Activated CD8-positive, alpha-beta memory T cell treated with anti-CD3 and anti-CD28 coated beads, Interleukin-2, amount 50 U/mL, for 24 hours (primary cell): ENCODE measurements around the gene CBLB.
"Not testable (repeated sequence)": the region's sequence is repeated elsewhere in the genome, so short reads cannot be mapped to it uniquely, and the experiment has no call there.

ENCODE experiments used
- DNase-seq: peaks from one replicate; pipeline ENCODE4 v3.0.0-alpha.2; 2020; ENCODE audit errors: extremely low read depth

CBLB gene

GRCh38 chr3:105755121-105755886 is 113.5 kb downstream of the CBLB start:
- DNase-seq: no peak

GRCh38 chr3:105752791-105753415 is 115.9 kb downstream of the CBLB start:
- DNase-seq: no peak

DNA sequence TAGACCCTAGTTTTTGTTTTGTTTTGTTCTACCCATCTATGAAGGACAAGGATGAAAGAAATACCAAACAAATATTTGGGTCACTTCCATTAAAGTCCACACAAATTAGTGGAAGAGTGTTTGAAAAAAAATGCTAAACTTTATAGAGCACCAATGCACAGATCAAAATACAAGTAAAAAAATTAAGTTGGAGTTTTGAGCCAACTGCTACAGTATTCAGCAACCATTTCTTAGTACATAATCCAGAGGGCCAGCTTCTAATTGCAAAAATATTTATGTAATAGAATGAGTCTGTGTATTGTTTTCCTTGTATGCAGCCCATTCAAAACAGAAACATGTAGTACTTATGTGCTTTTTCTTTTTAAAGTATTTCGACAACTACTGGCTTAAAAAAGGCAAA is 121.1 kb downstream of the CBLB start:
- DNase-seq: no peak

- DNase-seq: no peak
Observed at GRCh38 chr3:105747060-105747541, 121.7 kb downstream of the CBLB start.

GRCh38 chr3:105746231-105746996 is 122.4 kb downstream of the CBLB start:
- no peak for DNase-seq

- DNase-seq: no peak
Observed at GRCh38 chr3:105745046-105745445, 123.8 kb downstream of the CBLB start.

DNA sequence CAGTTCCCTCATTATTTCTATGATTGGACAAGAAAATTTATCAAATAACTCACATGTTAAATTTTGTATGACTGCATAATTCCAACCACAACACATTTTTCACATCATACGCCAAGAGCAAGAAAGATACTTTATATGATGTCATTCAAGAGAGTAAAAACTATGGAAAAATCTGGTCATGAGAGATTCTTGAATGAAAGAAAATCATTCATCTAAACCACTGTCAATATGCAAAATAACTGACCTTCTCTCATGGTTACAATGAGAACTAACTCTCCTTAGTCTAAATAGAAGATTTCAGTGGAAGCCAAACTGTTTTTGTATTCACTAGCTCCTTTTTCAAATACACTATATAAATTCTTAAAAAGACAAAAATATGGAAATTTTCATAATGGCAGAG is 124.6 kb downstream of the CBLB start:
- no peak for DNase-seq

- no peak for DNase-seq
Observed at GRCh38 chr3:105733356-105733755, 135.5 kb downstream of the CBLB start.

DNA sequence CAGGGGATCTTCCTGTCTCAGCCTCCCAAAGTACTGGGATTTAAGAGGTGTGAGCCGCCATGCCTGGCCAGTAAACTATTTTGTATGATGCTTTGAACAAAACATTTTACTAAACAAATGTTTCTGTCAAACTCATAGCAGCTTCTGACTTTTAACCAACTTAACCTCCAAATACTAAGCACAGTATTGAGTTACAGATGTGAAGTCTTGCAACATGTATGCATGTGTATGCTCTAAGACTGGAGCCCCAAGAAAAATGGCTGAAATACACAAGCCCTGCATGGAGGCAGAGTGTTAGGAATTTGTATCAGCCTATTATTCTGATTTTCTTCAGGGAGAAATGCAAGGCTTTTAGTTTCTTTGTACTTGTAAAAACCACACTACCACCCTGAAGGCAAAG is 137.1 kb downstream of the CBLB start:
- no peak for DNase-seq

DNA sequence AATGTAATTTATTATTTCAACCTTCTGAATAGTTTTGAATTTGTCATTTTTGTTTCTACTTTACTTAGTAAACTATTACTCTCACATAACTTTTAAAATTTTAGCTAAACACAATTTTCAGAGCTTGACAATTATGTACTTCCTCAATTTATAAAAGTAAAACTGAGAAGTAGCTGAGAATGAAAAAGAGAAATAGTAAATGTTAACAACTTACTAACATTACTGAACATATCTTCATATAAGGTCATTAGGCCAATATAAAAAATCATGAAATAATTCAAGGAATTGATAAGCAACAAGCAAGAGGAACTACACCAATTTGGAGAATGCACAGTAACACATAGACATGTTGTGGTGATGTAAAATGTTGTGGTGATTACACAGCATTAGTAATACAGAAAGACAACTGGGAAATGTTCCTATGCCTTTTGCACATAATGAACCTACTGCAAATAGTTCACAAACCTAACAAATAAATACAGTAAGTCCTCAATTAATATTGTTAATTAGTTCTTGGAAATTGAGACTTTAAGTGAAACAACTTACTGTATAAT is 137.9 kb downstream of the CBLB start:
- DNase-seq: no peak

- no peak for DNase-seq
Observed at GRCh38 chr3:105729667-105730066, 139.1 kb downstream of the CBLB start.

DNA sequence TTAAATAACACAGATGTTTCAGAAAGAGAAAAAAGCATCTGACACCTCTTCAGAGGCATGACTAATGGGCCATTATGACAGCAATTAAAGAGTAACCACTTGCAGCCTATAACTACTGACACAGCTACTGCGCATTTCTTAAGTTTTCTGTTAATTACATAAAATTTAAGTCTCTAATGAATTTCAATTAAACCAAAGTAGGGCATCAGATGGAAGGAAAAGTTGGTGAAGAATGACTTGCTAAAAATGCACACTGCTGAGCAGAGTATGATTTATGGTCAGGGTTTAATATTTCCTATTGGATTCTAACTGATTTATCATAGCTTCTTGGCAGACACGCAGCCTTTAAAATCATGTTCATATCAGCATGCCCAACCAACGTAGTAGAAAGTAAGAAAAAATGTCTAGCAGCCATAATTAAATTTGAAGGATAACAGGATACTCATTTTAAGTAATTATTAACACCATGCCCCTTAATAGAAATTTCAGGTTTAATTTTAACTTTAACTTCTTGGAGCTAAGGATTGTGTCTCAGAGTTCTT is 140.0 kb downstream of the CBLB start:
- no peak for DNase-seq

GRCh38 chr3:105727036-105727435 is 141.8 kb downstream of the CBLB start:
- not testable (repeated sequence) for DNase-seq

GRCh38 chr3:105722943-105723556 is 145.8 kb downstream of the CBLB start:
- DNase-seq: no peak

DNA sequence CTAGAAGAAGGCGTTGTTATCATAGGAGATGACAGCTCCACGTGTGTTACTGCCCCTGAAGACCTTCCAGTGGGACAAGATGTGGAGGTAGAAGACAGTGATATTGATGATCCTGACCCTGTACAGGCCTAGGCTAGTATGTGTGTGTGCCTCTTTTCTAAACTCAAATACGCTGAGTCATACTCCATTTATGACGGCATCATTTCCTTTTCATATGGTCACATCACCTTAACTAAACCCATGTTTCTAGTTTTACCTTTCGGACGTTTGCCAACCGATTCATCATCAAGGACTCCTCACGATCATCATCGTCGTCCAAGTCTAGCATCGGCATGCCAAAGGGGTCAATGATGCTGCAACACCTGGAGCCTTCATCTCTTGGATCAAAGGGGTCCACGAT is 149.0 kb downstream of the CBLB start:
- DNase-seq: no peak

DNA sequence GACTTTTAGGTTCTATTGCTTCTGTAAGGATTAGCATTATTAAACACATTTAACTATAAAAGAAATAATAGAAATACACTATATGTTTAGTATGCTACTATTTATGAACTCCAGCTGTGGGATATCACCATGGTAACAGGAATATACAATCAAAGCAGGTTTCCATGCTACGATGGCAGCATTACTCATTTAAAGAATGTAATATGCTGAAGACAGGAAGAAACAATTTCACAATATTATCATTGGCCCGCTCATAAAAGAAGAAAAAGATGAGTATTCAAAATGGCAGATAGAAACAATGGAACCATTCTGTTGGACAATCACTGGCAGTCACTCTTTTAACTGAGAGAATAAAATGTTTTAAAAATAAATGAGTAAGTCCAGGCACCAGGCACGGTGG is 153.4 kb downstream of the CBLB start:
- no peak for DNase-seq

DNA sequence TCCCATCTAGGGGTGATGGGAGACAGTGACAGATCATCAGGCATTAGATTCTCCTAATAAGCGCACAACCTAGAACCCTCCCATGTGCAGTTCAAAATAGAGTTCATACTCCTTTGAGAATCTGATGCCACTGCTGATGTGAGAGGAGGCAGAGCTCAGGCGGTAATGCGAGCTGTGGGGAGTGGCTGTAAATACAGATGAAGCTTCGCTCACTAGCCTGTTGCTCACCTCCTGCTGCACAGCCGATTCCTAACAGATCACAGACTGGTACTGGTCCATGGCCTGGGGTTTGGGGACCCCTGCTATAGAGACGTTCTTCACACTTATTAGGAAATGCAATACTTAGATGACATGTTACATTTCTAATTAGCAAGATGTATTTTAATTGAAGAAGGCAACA is 154.4 kb downstream of the CBLB start:
- DNase-seq: no peak

- DNase-seq: no peak
Observed at GRCh38 chr3:105708980-105709379, 159.8 kb downstream of the CBLB start.

- no peak for DNase-seq
Observed at GRCh38 chr3:105707009-105707408, 161.8 kb downstream of the CBLB start.

- no peak for DNase-seq
Observed at GRCh38 chr3:105704726-105705410, 163.9 kb downstream of the CBLB start.

DNA sequence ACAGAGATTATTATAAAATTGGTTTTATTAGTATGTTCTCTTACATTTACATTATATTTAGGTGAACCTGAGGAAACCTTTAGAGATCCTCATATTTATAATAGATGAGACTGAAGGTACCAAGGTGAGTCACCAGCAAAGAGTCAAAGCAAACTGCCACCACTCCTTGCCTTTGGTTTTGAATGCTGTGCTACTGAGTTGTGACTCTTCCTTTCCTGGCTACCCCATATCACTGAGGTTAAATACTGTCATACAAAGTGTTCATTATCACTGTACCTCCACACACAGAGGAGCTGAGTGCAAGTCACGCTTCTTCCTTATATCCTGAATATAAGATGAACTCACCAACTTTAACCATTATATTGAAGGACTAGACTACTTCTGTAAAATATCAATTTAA is 168.2 kb downstream of the CBLB start:
- no peak for DNase-seq
